Omental fat pad (tissue), 4 donors: Measurements from ENCODE around the gene ZNF319. TPM values are rescaled to one million over a fixed set of nuclear protein-coding genes. Genes with fewer than 3 reads are reported as not detected.

Source experiments
- ATAC-seq: fragments of 150-250 bp; one replicate; pipeline ENCODE4 v1.9.1; 2016; ENCODE audit warnings: mild to moderate bottlenecking, moderate library complexity; ENCODE audit not compliant: low FRiP score
- DNase-seq: peaks from one replicate; pipeline ENCODE4 v3.0.0-alpha.2; 2019; ENCODE audit warnings: low spot score
- CTCF ChIP-seq, 3 donors: fragments of 450-650 bp; IDR thresholded peaks; one replicate each; pipeline ENCODE4 v1.5.1; 2016 to 2017; ENCODE audit warnings: antibody characterized with exemption in 3 of 3, mild to moderate bottlenecking in 3 of 3, moderate library complexity in 2 of 3
- total RNA-seq, 4 donors: library from RNA; depleted of rRNA; stranded (reverse); fragments of >200 nt; gene quantifications; one replicate each; pipeline ENCODE4 v1.1.0, GENCODE V29; 2016

The ZNF319 gene
- total RNA-seq, 4 donors from 2014 or later, result 3.2 to 9.1 (median 5.6) TPM

GRCh38 chr16:58036943-58037342 lies 36.5 kb upstream of the ZNF319 start:
- no peak for DNase-seq
- ATAC-seq, result no peak
- no peak for TF ChIP-seq CTCF (IDR thresholded peaks at IDR 0.05)

GRCh38 chr16:58035356-58036170 lies 35.1 kb upstream of the ZNF319 start:
- DNase-seq (no peak), ATAC-seq (no peak)
- TF ChIP-seq CTCF (IDR thresholded peaks at IDR 0.05), result no peak

GRCh38 chr16:58034774-58035173 lies 34.3 kb upstream of the ZNF319 start:
- TF ChIP-seq CTCF (IDR thresholded peaks at IDR 0.05), result no peak
- ATAC-seq (no peak), DNase-seq (no peak)

GRCh38 chr16:58034128-58034685 lies 33.7 kb upstream of the ZNF319 start:
- no peak for TF ChIP-seq CTCF (IDR thresholded peaks at IDR 0.05)
- ATAC-seq, result no peak
- DNase-seq, result no peak

- ATAC-seq (no peak), DNase-seq (no peak)
- TF ChIP-seq CTCF (IDR thresholded peaks at IDR 0.05), result no peak
Measured at GRCh38 chr16:58032710-58033293, 32.3 kb upstream of the ZNF319 start.

- no peak for DNase-seq
- no peak for TF ChIP-seq CTCF (IDR thresholded peaks at IDR 0.05)
Measured at GRCh38 chr16:58031016-58031800, 30.7 kb upstream of the ZNF319 start.

More at GRCh38 chr16:58031016-58031800, 30.7 kb upstream of the ZNF319 start:
- no peak for ATAC-seq
